Measurements from ENCODE around the gene PDHA1.

Gene PDHA1

DNA sequence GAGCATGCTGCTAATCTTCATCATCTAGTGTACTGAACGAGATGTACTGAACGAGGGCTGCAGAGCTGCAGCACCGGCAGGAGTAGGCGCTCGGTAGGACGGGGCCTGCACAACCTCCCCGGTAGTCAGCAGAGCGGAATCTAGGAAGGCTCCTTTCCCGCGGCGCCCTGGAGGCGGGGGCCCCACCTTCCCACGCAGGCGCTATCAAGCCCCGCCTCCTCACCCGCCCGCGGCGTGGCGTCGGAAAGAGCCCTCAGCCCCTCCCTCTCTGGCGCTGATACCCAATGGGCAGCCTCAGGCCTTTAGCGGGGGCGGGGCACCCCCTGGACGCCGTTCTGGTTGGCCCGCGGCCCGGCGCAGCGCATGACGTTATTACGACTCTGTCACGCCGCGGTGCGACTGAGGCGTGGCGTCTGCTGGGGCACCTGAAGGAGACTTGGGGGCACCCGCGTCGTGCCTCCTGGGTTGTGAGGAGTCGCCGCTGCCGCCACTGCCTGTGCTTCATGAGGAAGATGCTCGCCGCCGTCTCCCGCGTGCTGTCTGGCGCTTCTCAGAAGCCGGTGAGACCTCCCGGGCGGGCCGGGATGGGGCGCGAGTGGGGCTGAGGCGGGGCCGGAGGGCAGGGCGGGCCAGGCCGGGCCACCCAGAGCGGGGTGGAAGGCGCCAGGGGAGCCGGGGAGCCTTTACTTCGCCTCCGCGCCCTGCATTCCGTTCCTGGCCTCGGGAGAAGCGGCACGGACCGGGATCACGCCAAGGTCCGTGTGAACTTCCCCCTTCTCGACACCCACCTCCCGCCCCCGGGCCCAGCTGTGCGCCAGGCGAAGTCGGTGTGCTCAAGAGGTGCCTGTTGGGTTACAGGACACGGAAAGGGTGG is at the start of gene PDHA1:
TSS of gene PDHA1 (plus strand) at position 393 of the 874 bp plus-strand sequence. CDS start at position 504, 111 bp downstream.
- Histone ChIP-seq H3K4me2 (ENCODE audit: low read length) (peak within 1 kb of the TSS; percentile 87), H4K20me1 (ENCODE audit: insufficient read depth, low read length) (no peaks in the 10 kb centered on the region), H3K9me3 (ENCODE audit: insufficient read depth, low read length) (no peaks in the 10 kb centered on the region), H3K27me3 (ENCODE audit: low read depth, low read length) (no peaks in the 10 kb centered on the region), H3K79me2 (ENCODE audit: low read length) (peaks cover 46% of the 10 kb centered on the region), H2AFZ (ENCODE audit: low read depth, low read length) (peak within 1 kb of the TSS; percentile 91), H3K27ac (ENCODE audit: low read length) (peak within 1 kb of the TSS; percentile 23; the same call in 1 of the 2 replicates), H3K4me1 (ENCODE audit: low read length) (peaks cover 9% of the 10 kb centered on the region), H3K9ac (ENCODE audit: low read length) (peak within 1 kb of the TSS; percentile 80), H3K36me3 (replicated peaks; ENCODE audit: low read depth, low read length) (no peaks in the 10 kb centered on the region), H3K4me3 (ENCODE audit: low read length) (peak within 1 kb of the TSS; percentile 99)
- TF ChIP-seq EZH2phosphoT487 (IDR thresholded peaks at IDR 0.05; ENCODE audit: low read depth): no peak
- TF ChIP-seq, protein P1, sequence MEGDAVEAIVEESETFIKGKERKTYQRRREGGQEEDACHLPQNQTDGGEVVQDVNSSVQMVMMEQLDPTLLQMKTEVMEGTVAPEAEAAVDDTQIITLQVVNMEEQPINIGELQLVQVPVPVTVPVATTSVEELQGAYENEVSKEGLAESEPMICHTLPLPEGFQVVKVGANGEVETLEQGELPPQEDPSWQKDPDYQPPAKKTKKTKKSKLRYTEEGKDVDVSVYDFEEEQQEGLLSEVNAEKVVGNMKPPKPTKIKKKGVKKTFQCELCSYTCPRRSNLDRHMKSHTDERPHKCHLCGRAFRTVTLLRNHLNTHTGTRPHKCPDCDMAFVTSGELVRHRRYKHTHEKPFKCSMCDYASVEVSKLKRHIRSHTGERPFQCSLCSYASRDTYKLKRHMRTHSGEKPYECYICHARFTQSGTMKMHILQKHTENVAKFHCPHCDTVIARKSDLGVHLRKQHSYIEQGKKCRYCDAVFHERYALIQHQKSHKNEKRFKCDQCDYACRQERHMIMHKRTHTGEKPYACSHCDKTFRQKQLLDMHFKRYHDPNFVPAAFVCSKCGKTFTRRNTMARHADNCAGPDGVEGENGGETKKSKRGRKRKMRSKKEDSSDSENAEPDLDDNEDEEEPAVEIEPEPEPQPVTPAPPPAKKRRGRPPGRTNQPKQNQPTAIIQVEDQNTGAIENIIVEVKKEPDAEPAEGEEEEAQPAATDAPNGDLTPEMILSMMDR (IDR thresholded peaks at IDR 0.05; ENCODE audit: low read depth, low read length): no peak

DNA sequence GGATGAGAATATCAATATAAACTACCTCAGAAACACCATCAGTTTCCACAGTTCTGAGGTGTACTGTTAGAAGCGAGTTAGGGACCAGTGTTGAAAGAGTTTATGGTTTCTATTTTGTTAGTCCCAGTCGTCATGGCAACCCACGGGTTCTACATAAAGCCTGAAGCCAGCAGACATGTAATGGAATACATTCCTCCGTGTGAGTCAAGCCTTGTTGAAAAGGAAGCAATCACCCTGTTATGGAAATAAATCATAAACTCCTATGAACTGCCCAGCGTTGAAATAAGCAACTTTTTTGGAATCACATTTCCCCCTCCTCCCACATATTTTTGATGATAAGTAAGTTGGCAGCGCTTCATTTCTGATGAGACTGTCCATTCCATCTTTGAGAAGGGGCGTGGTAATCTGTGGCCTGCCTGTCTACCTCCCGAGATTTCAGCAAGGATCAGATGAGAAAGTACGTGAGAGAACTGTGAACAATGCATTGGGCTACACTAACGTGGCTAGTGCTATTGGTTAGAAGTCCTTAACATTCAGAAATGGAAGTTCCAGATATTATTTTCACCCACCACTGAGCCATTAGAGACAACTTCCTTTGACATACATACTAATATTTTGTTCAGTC is 40.4 kb upstream of the PDHA1 start:
- Histone ChIP-seq H4K20me1 (ENCODE audit: insufficient read depth, low read length) (no peaks in the 10 kb centered on the region), H3K9ac (ENCODE audit: low read length) (no peak overlapping the region), H3K36me3 (replicated peaks; ENCODE audit: low read depth, low read length) (no peaks in the 10 kb centered on the region), H3K9me3 (ENCODE audit: insufficient read depth, low read length) (no peaks in the 10 kb centered on the region), H3K4me2 (ENCODE audit: low read length) (no peak overlapping the region), H3K4me1 (ENCODE audit: low read length) (no peaks in the 10 kb centered on the region), H3K27me3 (ENCODE audit: low read depth, low read length) (no peaks in the 10 kb centered on the region; the same call in 1 of the 2 replicates), H3K4me3 (ENCODE audit: low read length) (no peak overlapping the region), H3K79me2 (ENCODE audit: low read length) (no peaks in the 10 kb centered on the region), H2AFZ (ENCODE audit: low read depth, low read length) (no peak overlapping the region), H3K27ac (ENCODE audit: low read length) (no peak overlapping the region)
- TF ChIP-seq, protein P1 (IDR thresholded peaks at IDR 0.05; ENCODE audit: low read depth, low read length): no peak
- no peak for TF ChIP-seq EZH2phosphoT487 (IDR thresholded peaks at IDR 0.05; ENCODE audit: low read depth)

DNA sequence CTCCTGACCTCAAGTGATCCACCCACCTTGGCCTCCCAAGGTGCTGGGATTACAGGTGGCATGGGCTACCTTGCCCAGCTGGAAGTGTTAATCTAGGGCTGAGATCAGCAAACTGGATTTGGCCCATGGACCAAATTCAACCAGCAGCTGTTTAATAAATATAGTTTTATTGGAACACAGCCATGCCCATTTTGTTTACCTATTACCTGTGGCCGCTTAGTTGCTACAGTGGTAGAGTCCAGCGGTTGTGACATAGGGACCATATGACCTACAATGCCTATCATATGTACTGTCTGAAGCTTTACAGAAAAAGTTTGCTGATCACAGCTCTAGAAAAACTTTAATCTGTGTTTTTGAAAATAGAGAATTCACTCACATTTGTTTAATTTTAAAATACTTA is 17.2 kb upstream of the PDHA1 start:
- Histone ChIP-seq H3K4me1 (ENCODE audit: low read length) (no peaks in the 10 kb centered on the region), H3K4me3 (ENCODE audit: low read length) (no peak overlapping the region), H3K9me3 (ENCODE audit: insufficient read depth, low read length) (no peaks in the 10 kb centered on the region), H4K20me1 (ENCODE audit: insufficient read depth, low read length) (no peaks in the 10 kb centered on the region), H3K27me3 (ENCODE audit: low read depth, low read length) (no peaks in the 10 kb centered on the region), H3K9ac (ENCODE audit: low read length) (no peak overlapping the region), H3K79me2 (ENCODE audit: low read length) (no peaks in the 10 kb centered on the region), H3K4me2 (ENCODE audit: low read length) (no peak overlapping the region), H3K36me3 (replicated peaks; ENCODE audit: low read depth, low read length) (no peaks in the 10 kb centered on the region), H3K27ac (ENCODE audit: low read length) (no peak overlapping the region), H2AFZ (ENCODE audit: low read depth, low read length) (no peak overlapping the region)
- TF ChIP-seq EZH2phosphoT487 (IDR thresholded peaks at IDR 0.05; ENCODE audit: low read depth): no peak

DNA sequence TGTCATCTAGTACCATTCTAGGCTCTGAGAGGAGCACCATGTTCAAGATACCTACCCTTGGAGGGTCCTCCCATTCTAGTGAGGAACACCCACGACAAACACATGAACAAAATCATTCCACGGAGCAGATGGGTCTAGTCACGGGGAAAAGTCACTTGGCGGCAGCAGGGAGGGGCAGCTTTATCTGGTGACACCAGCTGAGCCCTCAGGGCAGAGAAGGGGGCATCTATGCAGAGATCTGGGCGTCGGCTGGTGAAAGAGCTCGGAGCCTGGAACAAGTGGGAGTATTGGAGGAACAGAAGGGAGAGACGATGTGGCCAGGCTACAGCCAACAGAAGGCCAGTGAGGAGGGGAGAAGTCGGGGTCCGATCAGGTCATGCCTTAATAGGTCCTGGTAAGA is 11.9 kb upstream of the PDHA1 start:
- no peaks in the 10 kb centered on the region for H3K27me3 ChIP-seq (ENCODE audit: low read depth, low read length)
- H3K27ac ChIP-seq (ENCODE audit: low read length): no peak overlapping the region
- no peaks in the 10 kb centered on the region for H3K36me3 ChIP-seq (replicated peaks; ENCODE audit: low read depth, low read length)
- H3K4me3 ChIP-seq (ENCODE audit: low read length): no peak overlapping the region
- no peaks in the 10 kb centered on the region for H3K9me3 ChIP-seq (ENCODE audit: insufficient read depth, low read length)
- TF ChIP-seq, protein P1 (IDR thresholded peaks at IDR 0.05; ENCODE audit: low read depth, low read length): no peak
- TF ChIP-seq EZH2phosphoT487 (IDR thresholded peaks at IDR 0.05; ENCODE audit: low read depth): no peak
- no peaks in the 10 kb centered on the region for H3K4me1 ChIP-seq (ENCODE audit: low read length)
- no peak overlapping the region for H3K9ac ChIP-seq (ENCODE audit: low read length)
- no peak overlapping the region for H3K4me2 ChIP-seq (ENCODE audit: low read length)
- H2AFZ ChIP-seq (ENCODE audit: low read depth, low read length): no peak overlapping the region
- H3K79me2 ChIP-seq (ENCODE audit: low read length): no peaks in the 10 kb centered on the region
- H4K20me1 ChIP-seq (ENCODE audit: insufficient read depth, low read length): no peaks in the 10 kb centered on the region

All from OCI-LY3 (cell line).